GM12875 (cell line): ENCODE results near the gene PLIN3.

Experiments
- H3K4me3 ChIP-seq: one replicate; pipeline ENCODE4 v1.5.1; 2011; ENCODE audit warnings: low read depth, low read length, control low read depth
- CTCF ChIP-seq: IDR thresholded peaks from 2 replicates; pipeline ENCODE4 v1.5.1; 2011; ENCODE audit warnings: low read depth, mild to moderate bottlenecking, control low read depth, inconsistent platforms, low read length, moderate library complexity, borderline replicate concordance; ENCODE audit not compliant: insufficient read depth

The PLIN3 gene

GRCh38 chr19:4879041-4879440, 11.6 kb upstream of the PLIN3 start:
- no peak for TF ChIP-seq CTCF
- H3K4me3 ChIP-seq = no peak overlapping the region

- TF ChIP-seq CTCF = no peak
- no peak overlapping the region for H3K4me3 ChIP-seq
Observed at GRCh38 chr19:4878491-4878968, 11.1 kb upstream of the PLIN3 start.

- H3K4me3 ChIP-seq = no peak overlapping the region
- no peak for TF ChIP-seq CTCF
Observed at GRCh38 chr19:4877753-4878490, 10.5 kb upstream of the PLIN3 start.

GRCh38 chr19:4873930-4874329, 6.5 kb upstream of the PLIN3 start:
- TF ChIP-seq CTCF = no peak
- H3K4me3 ChIP-seq = no peak overlapping the region

GRCh38 chr19:4871711-4872110, 4.2 kb upstream of the PLIN3 start:
- no peak for TF ChIP-seq CTCF
- H3K4me3 ChIP-seq = no peak overlapping the region

GRCh38 chr19:4870025-4870700, 2.7 kb upstream of the PLIN3 start:
- no peak for TF ChIP-seq CTCF
- no peak overlapping the region for H3K4me3 ChIP-seq
